ENCODE results near the gene GNAL. TPM values are rescaled to one million over a fixed set of nuclear protein-coding genes. Genes with fewer than 3 reads are reported as not detected.

GNAL gene
- total RNA-seq, 2 experiments from 2014 or later: 0.05 TPM; not detected in 1

GRCh38 chr18:11784674-11785304 is 95.7 kb downstream of the GNAL start:
- CTCF ChIA-PET: no interaction called here
- intact Hi-C loops (cut with micrococcal nuclease): no loop called here
- Mint-ChIP-seq H3K4me3 (no peak overlapping the region), H3K4me1 (ENCODE audit: low read depth) (no peaks in the 10 kb centered on the region), H3K36me3 (ENCODE audit: low read depth) (no peaks in the 10 kb centered on the region), H3K27ac (no peak overlapping the region), H3K27me3 (ENCODE audit: low read depth) (peaks cover 2% of the 10 kb centered on the region), H3K9me3 (no peaks in the 10 kb centered on the region)
- no peak for DNase-seq

GRCh38 chr18:11785444-11786055 is 96.5 kb downstream of the GNAL start:
- Mint-ChIP-seq H3K27me3 (ENCODE audit: low read depth) (peaks cover 2% of the 10 kb centered on the region), H3K36me3 (ENCODE audit: low read depth) (no peaks in the 10 kb centered on the region), H3K9me3 (no peaks in the 10 kb centered on the region), H3K4me1 (ENCODE audit: low read depth) (no peaks in the 10 kb centered on the region), H3K4me3 (no peak overlapping the region), H3K27ac (no peak overlapping the region)
- no peak for DNase-seq
- intact Hi-C loops (cut with micrococcal nuclease): no loop called here
- CTCF ChIA-PET: no interaction called here

- no peak overlapping the region for H3K27ac Mint-ChIP-seq
- no peaks in the 10 kb centered on the region for H3K27me3 Mint-ChIP-seq (ENCODE audit: low read depth)
- CTCF ChIA-PET: interaction anchor here (0.6 kb wide), 1 partner anchor 51 kb away, joined by 4 read pairs; no protein-coding TSS in a partner anchor
- intact Hi-C loops (cut with micrococcal nuclease): no loop called here
- H3K4me3 Mint-ChIP-seq: no peak overlapping the region
- no peaks in the 10 kb centered on the region for H3K36me3 Mint-ChIP-seq (ENCODE audit: low read depth)
- no peak for DNase-seq
- H3K4me1 Mint-ChIP-seq (ENCODE audit: low read depth): no peaks in the 10 kb centered on the region
- H3K9me3 Mint-ChIP-seq: no peaks in the 10 kb centered on the region
Observed at GRCh38 chr18:11789716-11790510, 100.8 kb downstream of the GNAL start.

GRCh38 chr18:11791131-11791530 is 102.1 kb downstream of the GNAL start:
- CTCF ChIA-PET: no interaction called here
- no peak overlapping the region for H3K27ac Mint-ChIP-seq
- intact Hi-C loops (cut with micrococcal nuclease): no loop called here
- DNase-seq: no peak
- no peak overlapping the region for H3K4me3 Mint-ChIP-seq
- H3K9me3 Mint-ChIP-seq: no peaks in the 10 kb centered on the region
- H3K36me3 Mint-ChIP-seq (ENCODE audit: low read depth): no peaks in the 10 kb centered on the region
- no peaks in the 10 kb centered on the region for H3K27me3 Mint-ChIP-seq (ENCODE audit: low read depth)
- no peaks in the 10 kb centered on the region for H3K4me1 Mint-ChIP-seq (ENCODE audit: low read depth)

- Mint-ChIP-seq H3K27ac (no peak overlapping the region), H3K27me3 (ENCODE audit: low read depth) (no peaks in the 10 kb centered on the region), H3K4me3 (no peak overlapping the region), H3K4me1 (ENCODE audit: low read depth) (no peaks in the 10 kb centered on the region), H3K9me3 (no peaks in the 10 kb centered on the region), H3K36me3 (ENCODE audit: low read depth) (no peaks in the 10 kb centered on the region)
- no peak for DNase-seq
- CTCF ChIA-PET: no interaction called here
- intact Hi-C loops (cut with micrococcal nuclease): no loop called here
Observed at GRCh38 chr18:11792632-11793031, 103.6 kb downstream of the GNAL start.

- intact Hi-C loops (cut with micrococcal nuclease): no loop called here
Observed at GRCh38 chr18:11794195-11794594, 105.1 kb downstream of the GNAL start.

GRCh38 chr18:11795916-11796315 is 106.9 kb downstream of the GNAL start:
- no peak for DNase-seq
- Mint-ChIP-seq H3K4me1 (ENCODE audit: low read depth) (no peaks in the 10 kb centered on the region), H3K36me3 (ENCODE audit: low read depth) (no peaks in the 10 kb centered on the region), H3K27ac (no peak overlapping the region), H3K27me3 (ENCODE audit: low read depth) (peaks cover under 1% of the 10 kb centered on the region), H3K9me3 (no peaks in the 10 kb centered on the region), H3K4me3 (no peak overlapping the region)
- CTCF ChIA-PET: no interaction called here
- intact Hi-C loops (cut with micrococcal nuclease): no loop called here

More at GRCh38 chr18:11794195-11794594, 105.1 kb downstream of the GNAL start:
- CTCF ChIA-PET: no interaction called here
- DNase-seq: no peak
- Mint-ChIP-seq H3K36me3 (ENCODE audit: low read depth) (no peaks in the 10 kb centered on the region), H3K4me1 (ENCODE audit: low read depth) (no peaks in the 10 kb centered on the region), H3K27me3 (ENCODE audit: low read depth) (no peaks in the 10 kb centered on the region), H3K9me3 (no peaks in the 10 kb centered on the region), H3K27ac (no peak overlapping the region), H3K4me3 (no peak overlapping the region)

- no peak overlapping the region for H3K4me3 Mint-ChIP-seq
- H3K36me3 Mint-ChIP-seq (ENCODE audit: low read depth): no peaks in the 10 kb centered on the region
- no peak for DNase-seq
- CTCF ChIA-PET: interaction anchor here (0.6 kb wide), 2 partner anchors 190 to 264 kb away, joined by 4 to 5 read pairs; no protein-coding TSS in a partner anchor
- H3K4me1 Mint-ChIP-seq (ENCODE audit: low read depth): no peaks in the 10 kb centered on the region
- intact Hi-C loops (cut with micrococcal nuclease): no loop called here
- no peak overlapping the region for H3K27ac Mint-ChIP-seq
- peaks cover 4% of the 10 kb centered on the region for H3K27me3 Mint-ChIP-seq (ENCODE audit: low read depth)
- no peaks in the 10 kb centered on the region for H3K9me3 Mint-ChIP-seq
Observed at GRCh38 chr18:11798271-11798670, 109.2 kb downstream of the GNAL start.

- H3K27me3 Mint-ChIP-seq (ENCODE audit: low read depth): peaks cover 4% of the 10 kb centered on the region
- no peaks in the 10 kb centered on the region for H3K4me1 Mint-ChIP-seq (ENCODE audit: low read depth)
- no peaks in the 10 kb centered on the region for H3K36me3 Mint-ChIP-seq (ENCODE audit: low read depth)
- H3K4me3 Mint-ChIP-seq: no peak overlapping the region
- CTCF ChIA-PET: no interaction called here
- no peak overlapping the region for H3K27ac Mint-ChIP-seq
- no peaks in the 10 kb centered on the region for H3K9me3 Mint-ChIP-seq
- intact Hi-C loops (cut with micrococcal nuclease): no loop called here
- DNase-seq: no peak
Observed at GRCh38 chr18:11799066-11799465, 110.0 kb downstream of the GNAL start.

GRCh38 chr18:11800566-11801334 is 111.7 kb downstream of the GNAL start:
- CTCF ChIA-PET: no interaction called here
- Mint-ChIP-seq H3K9me3 (no peaks in the 10 kb centered on the region), H3K27ac (no peak overlapping the region), H3K36me3 (ENCODE audit: low read depth) (no peaks in the 10 kb centered on the region), H3K4me1 (ENCODE audit: low read depth) (no peaks in the 10 kb centered on the region), H3K27me3 (ENCODE audit: low read depth) (peaks cover 8% of the 10 kb centered on the region), H3K4me3 (no peak overlapping the region)
- DNase-seq: no peak
- intact Hi-C loops (cut with micrococcal nuclease): no loop called here

- H3K27ac Mint-ChIP-seq: no peak overlapping the region
- CTCF ChIA-PET: no interaction called here
- H3K4me1 Mint-ChIP-seq (ENCODE audit: low read depth): no peaks in the 10 kb centered on the region
- intact Hi-C loops (cut with micrococcal nuclease): no loop called here
- DNase-seq: no peak
- H3K9me3 Mint-ChIP-seq: no peaks in the 10 kb centered on the region
- no peak overlapping the region for H3K4me3 Mint-ChIP-seq
- no peaks in the 10 kb centered on the region for H3K36me3 Mint-ChIP-seq (ENCODE audit: low read depth)
- peaks cover 8% of the 10 kb centered on the region for H3K27me3 Mint-ChIP-seq (ENCODE audit: low read depth)
Observed at GRCh38 chr18:11801573-11801972, 112.5 kb downstream of the GNAL start.

GRCh38 chr18:11802158-11802557 is 113.1 kb downstream of the GNAL start:
- Mint-ChIP-seq H3K27ac (no peak overlapping the region), H3K27me3 (ENCODE audit: low read depth) (peaks cover 8% of the 10 kb centered on the region), H3K36me3 (ENCODE audit: low read depth) (no peaks in the 10 kb centered on the region), H3K4me1 (ENCODE audit: low read depth) (no peaks in the 10 kb centered on the region), H3K4me3 (no peak overlapping the region), H3K9me3 (no peaks in the 10 kb centered on the region)
- intact Hi-C loops (cut with micrococcal nuclease): no loop called here
- no peak for DNase-seq
- CTCF ChIA-PET: interaction anchor here (0.6 kb wide), 1 partner anchor 123 kb away, joined by 3 read pairs; no protein-coding TSS in a partner anchor

Data from activated naive CD4-positive, alpha-beta T cell treated with anti-CD3 and anti-CD28 coated beads for 36 hours (primary cell).